Ammon's horn (tissue), 1 donor: ENCODE results near the gene HNRNPA3.
"Not testable (repeated sequence)": the region's sequence is repeated elsewhere in the genome, so short reads cannot be mapped to it uniquely, and the experiment has no call there.

ENCODE experiments used
- DNase-seq: peaks from one replicate; pipeline ENCODE4 v3.0.0-alpha.2; 2016; ENCODE audit warnings: low spot score

Gene HNRNPA3

GRCh38 chr2:177232098-177232704 lies 19.6 kb downstream of the HNRNPA3 start:
- no peak for DNase-seq

- no peak for DNase-seq
These were observed 21.7 kb downstream of the HNRNPA3 start for GRCh38 chr2:177234267-177234666.

GRCh38 chr2:177235855-177236437 lies 23.4 kb downstream of the HNRNPA3 start:
- DNase-seq: no peak

- no peak for DNase-seq
These were observed 25.3 kb downstream of the HNRNPA3 start for GRCh38 chr2:177237932-177238331.

GRCh38 chr2:177239053-177239452 lies 26.5 kb downstream of the HNRNPA3 start:
- no peak for DNase-seq

GRCh38 chr2:177239932-177240630 lies 27.5 kb downstream of the HNRNPA3 start:
- peak; percentile 83 for DNase-seq

- DNase-seq: no peak
These were observed 29.1 kb downstream of the HNRNPA3 start for GRCh38 chr2:177241711-177242120.

- DNase-seq: no peak
These were observed 29.8 kb downstream of the HNRNPA3 start for GRCh38 chr2:177242121-177242987.

GRCh38 chr2:177243073-177243472 lies 30.5 kb downstream of the HNRNPA3 start:
- DNase-seq: no peak

- no peak for DNase-seq
These were observed 30.9 kb downstream of the HNRNPA3 start for GRCh38 chr2:177243476-177243875.

- no peak for DNase-seq
These were observed 31.7 kb downstream of the HNRNPA3 start for GRCh38 chr2:177244244-177244771.

- no peak for DNase-seq
These were observed 32.4 kb downstream of the HNRNPA3 start for GRCh38 chr2:177245010-177245422.

GRCh38 chr2:177246000-177246399 lies 33.4 kb downstream of the HNRNPA3 start:
- no peak for DNase-seq

- not testable (repeated sequence) for DNase-seq
These were observed 34.0 kb downstream of the HNRNPA3 start for GRCh38 chr2:177246523-177247030.

- no peak for DNase-seq
These were observed 35.2 kb downstream of the HNRNPA3 start for GRCh38 chr2:177247693-177248262.

- DNase-seq: no peak
These were observed 36.4 kb downstream of the HNRNPA3 start for GRCh38 chr2:177249038-177249437.

GRCh38 chr2:177250461-177250860 lies 37.9 kb downstream of the HNRNPA3 start:
- no peak for DNase-seq

- no peak for DNase-seq
These were observed 38.6 kb downstream of the HNRNPA3 start for GRCh38 chr2:177251165-177251542.

- DNase-seq: no peak
These were observed 40.4 kb downstream of the HNRNPA3 start for GRCh38 chr2:177252808-177253531.

GRCh38 chr2:177253704-177254103 lies 41.1 kb downstream of the HNRNPA3 start:
- no peak for DNase-seq
